ENCODE results near the gene DNAJC30. TPM values are rescaled to one million over a fixed set of nuclear protein-coding genes. Genes with fewer than 3 reads are reported as not detected.

The DNAJC30 gene
- total RNA-seq (ENCODE audit: low replicate concordance), result 14.7 and 15.0 TPM in 2 replicates
- long read RNA-seq, transcript DNAJC30-201 (1 exons, 2,485 nt), result major isoform, 13 of 13 reads
- long read RNA-seq, partial matches to known transcripts, result 0 of 13 reads
- long read RNA-seq, other reads (novel, unspliced or antisense), result 0 of 13 reads

DNA sequence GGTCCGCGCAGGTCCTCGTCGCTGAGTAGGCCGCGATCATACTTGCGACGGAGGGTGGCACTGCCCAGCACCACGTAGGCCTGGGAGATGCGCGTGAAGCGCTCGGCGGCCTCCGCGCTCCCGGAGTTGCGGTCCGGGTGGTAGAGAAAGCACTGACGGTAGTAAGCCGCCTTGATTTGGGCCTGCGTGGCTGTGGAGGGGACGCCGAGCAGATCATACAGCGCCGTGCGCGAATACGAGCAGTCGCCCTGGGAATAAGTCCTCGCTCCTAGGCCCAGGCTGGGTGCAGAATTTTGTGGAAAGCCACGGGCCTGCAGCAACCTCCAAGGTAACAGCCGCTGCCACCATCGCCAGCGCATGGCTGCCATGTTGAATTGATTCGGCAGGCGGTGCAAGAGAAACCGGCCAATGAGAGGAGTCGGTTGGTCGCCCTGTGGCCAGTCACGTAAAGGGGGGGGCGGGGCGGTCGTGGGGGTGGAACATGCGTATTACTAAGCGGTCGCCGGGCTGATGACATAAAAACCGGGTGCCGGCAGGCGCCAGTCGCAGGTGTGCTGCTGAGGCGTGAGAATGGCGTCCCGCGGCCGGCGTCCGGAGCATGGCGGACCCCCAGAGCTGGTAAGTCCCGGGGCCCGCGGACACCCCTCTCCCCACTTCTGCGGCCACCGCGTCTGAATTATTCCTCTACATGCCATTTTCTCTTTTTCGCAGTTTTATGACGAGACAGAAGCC lies at the start of gene DNAJC30, which contains the start of gene BUD23:
Gene DNAJC30, minus strand, starts transcription at position 398 of the 732 bp plus-strand sequence. Its CDS starts 30 bp downstream, at position 368.
Gene BUD23, plus strand, starts transcription at position 542 of the 732 bp plus-strand sequence. Its CDS starts 29 bp downstream, at position 571.
- peaks cover 15% of the 10 kb centered on the region for H3K36me3 Mint-ChIP-seq
- H3K27me3 Mint-ChIP-seq, result no peaks in the 10 kb centered on the region
- H3K4me1 Mint-ChIP-seq (ENCODE audit: unreplicated experiment), result peaks cover 19% of the 10 kb centered on the region
- peak within 1 kb of the TSS; percentile 100 for H3K4me3 Mint-ChIP-seq
- DNase-seq (ENCODE audit: extremely low spot score, unreplicated experiment), result peak; percentile 92
- peak within 1 kb of the TSS; percentile 98 for H3K27ac Mint-ChIP-seq
- TF ChIP-seq, protein P1, sequence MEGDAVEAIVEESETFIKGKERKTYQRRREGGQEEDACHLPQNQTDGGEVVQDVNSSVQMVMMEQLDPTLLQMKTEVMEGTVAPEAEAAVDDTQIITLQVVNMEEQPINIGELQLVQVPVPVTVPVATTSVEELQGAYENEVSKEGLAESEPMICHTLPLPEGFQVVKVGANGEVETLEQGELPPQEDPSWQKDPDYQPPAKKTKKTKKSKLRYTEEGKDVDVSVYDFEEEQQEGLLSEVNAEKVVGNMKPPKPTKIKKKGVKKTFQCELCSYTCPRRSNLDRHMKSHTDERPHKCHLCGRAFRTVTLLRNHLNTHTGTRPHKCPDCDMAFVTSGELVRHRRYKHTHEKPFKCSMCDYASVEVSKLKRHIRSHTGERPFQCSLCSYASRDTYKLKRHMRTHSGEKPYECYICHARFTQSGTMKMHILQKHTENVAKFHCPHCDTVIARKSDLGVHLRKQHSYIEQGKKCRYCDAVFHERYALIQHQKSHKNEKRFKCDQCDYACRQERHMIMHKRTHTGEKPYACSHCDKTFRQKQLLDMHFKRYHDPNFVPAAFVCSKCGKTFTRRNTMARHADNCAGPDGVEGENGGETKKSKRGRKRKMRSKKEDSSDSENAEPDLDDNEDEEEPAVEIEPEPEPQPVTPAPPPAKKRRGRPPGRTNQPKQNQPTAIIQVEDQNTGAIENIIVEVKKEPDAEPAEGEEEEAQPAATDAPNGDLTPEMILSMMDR (conservative IDR thresholded peaks at IDR 0.05), result no peak
- H3K9me3 Mint-ChIP-seq, result no peaks in the 10 kb centered on the region

DNA sequence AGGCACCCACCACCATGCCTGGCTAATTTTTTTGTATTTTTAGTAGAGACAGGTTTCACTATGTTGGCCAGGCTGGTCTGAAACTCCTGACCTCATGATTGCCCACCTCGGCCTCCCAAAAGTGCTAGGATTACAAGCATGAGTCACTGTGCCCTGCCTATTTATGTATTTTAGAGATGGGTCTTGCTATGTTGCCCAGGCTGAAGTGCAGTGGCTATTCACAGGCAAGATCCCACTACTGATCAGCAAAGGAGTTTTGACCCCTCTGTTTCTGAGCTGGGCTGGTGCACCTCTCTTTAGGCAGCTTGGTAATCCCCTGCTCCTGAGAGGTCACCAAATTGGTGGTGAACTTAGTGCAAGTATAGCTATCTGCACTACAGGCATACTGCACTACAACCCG lies 49.1 kb upstream of the DNAJC30 start:
- Mint-ChIP-seq H3K27ac (no peak overlapping the region), H3K4me3 (no peak overlapping the region), H3K9me3 (peaks cover 3% of the 10 kb centered on the region), H3K4me1 (ENCODE audit: unreplicated experiment) (peaks cover 12% of the 10 kb centered on the region), H3K27me3 (peaks cover 3% of the 10 kb centered on the region), H3K36me3 (no peaks in the 10 kb centered on the region)
- TF ChIP-seq, protein P1 (conservative IDR thresholded peaks at IDR 0.05), result no peak
- no peak for DNase-seq (ENCODE audit: extremely low spot score, unreplicated experiment)

DNA sequence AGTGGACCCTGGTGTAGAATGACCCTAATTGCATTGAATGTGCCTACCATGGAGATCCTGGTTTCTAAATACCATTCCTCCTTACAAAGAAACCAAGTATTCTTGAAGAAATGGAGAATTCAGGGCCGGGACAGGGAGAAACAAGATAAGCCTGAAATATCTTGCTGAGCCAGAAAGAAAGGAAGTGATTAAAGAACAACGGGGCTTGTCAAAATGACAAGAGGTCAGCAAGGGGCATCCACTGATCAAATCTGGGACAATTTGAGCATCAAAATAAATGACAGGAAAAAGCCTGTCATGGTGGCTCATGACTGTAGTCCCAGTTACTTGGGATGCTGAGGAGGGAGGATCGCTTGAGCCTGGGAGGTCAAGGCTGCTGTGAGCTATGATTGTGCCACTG lies 47.2 kb upstream of the DNAJC30 start:
- Mint-ChIP-seq H3K9me3 (peaks cover 3% of the 10 kb centered on the region), H3K27me3 (peaks cover 3% of the 10 kb centered on the region), H3K36me3 (no peaks in the 10 kb centered on the region), H3K4me1 (ENCODE audit: unreplicated experiment) (peaks cover 12% of the 10 kb centered on the region), H3K4me3 (peak overlapping the region; percentile 5), H3K27ac (peak overlapping the region; percentile 19)
- TF ChIP-seq, protein P1 (conservative IDR thresholded peaks at IDR 0.05), result no peak
- no peak for DNase-seq (ENCODE audit: extremely low spot score, unreplicated experiment)

DNA sequence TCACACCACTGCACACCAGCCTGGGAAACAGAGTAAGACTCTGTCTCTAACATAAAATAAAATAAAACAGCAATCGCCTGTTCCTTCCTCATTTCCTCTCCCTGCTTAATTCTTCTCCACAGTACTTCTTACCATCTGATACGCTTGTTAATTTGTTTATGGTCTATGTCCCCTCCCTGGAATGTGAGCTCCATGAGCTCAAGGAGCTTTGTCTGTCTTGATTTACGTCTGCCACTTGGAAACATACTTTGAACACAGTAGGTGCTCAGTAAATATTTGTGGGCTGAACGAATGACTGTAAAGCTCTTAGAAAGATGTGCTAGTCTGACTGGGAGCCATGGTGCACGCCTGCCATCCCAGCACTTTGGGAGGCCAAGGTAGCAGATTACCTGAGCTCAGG lies 45.3 kb upstream of the DNAJC30 start:
- TF ChIP-seq, protein P1 (conservative IDR thresholded peaks at IDR 0.05), result no peak
- no peak overlapping the region for H3K4me3 Mint-ChIP-seq
- no peaks in the 10 kb centered on the region for H3K36me3 Mint-ChIP-seq
- peak overlapping the region; percentile 13 for H3K27ac Mint-ChIP-seq
- H3K9me3 Mint-ChIP-seq, result no peaks in the 10 kb centered on the region
- no peak for DNase-seq (ENCODE audit: extremely low spot score, unreplicated experiment)
- peaks cover 3% of the 10 kb centered on the region for H3K27me3 Mint-ChIP-seq
- peaks cover 5% of the 10 kb centered on the region for H3K4me1 Mint-ChIP-seq (ENCODE audit: unreplicated experiment)

DNA sequence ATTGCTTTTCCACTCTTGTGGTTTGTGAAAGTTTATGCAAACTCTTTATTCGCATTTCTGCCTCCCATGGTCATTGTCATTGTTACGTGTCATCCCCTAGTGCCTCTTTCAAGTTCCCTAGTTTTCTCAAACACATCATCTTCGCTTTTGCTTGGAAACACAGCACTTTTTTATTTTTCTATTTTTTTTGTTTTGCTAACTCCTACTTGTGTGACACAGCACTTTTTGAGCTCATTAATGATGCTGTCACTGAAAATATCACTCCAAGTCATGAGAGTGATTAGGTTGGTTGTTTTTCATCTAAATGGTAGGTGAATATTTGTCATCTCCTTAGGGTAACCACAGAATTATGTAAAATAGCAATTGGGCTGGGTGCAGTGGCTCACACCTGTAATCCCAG lies 44.7 kb upstream of the DNAJC30 start:
- H3K27me3 Mint-ChIP-seq, result peaks cover 3% of the 10 kb centered on the region
- H3K36me3 Mint-ChIP-seq, result no peaks in the 10 kb centered on the region
- peak overlapping the region; percentile 30 for H3K27ac Mint-ChIP-seq
- no peak overlapping the region for H3K4me3 Mint-ChIP-seq
- TF ChIP-seq, protein P1 (conservative IDR thresholded peaks at IDR 0.05), result no peak
- H3K9me3 Mint-ChIP-seq, result no peaks in the 10 kb centered on the region
- no peak for DNase-seq (ENCODE audit: extremely low spot score, unreplicated experiment)
- peaks cover 5% of the 10 kb centered on the region for H3K4me1 Mint-ChIP-seq (ENCODE audit: unreplicated experiment)
